GM19455 (cell line): ENCODE data around the gene CCDC90B.
"Not testable (repeated sequence)": the region's sequence is repeated elsewhere in the genome, so short reads cannot be mapped to it uniquely, and the experiment has no call there.

Experiments used
- ATAC-seq: cut with Tn5 transposase; IDR thresholded peaks from one replicate; pipeline ENCODE4 v1.9.1; 2021; ENCODE audit not compliant: unreplicated experiment

The CCDC90B gene

DNA sequence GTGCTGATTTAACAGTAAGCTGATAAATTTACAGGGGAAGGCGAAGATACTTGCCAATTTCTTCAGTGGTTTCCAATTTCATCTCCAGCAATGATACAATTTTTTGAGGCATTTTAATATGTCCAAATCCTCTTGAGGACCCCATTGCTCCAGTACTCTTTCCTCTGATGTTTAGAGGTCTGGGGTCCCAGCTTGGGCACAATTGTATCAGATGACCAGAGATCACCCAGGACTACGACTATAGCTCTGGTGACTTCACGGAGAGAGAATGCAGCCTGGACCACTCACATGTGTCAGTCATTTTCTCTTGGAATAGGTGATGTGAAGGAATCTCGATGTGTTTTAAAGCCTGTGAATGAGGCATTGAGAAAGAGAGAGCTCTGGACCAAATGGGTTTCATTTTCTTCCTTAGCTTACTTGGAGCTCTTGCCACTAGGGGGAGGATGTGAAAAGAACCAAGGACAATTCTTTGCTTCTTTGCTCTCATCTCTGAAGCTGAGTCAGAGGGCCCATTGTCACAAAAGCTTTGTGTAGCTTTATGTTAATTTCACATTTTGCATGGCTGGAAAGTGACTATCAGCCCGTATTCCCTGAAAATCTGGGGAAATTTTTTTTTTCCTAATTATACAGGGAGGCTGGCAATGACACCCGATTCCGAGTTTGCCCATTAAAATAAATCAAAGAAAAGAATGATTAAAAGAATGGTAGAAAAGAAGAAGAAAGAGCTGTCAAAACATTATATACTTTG is 6.7 kb upstream of the CCDC90B start:
- peak; percentile 66 for ATAC-seq

- no peak for ATAC-seq
These were observed 1.5 kb upstream of the CCDC90B start for GRCh38 chr11:83287631-83288030.

DNA sequence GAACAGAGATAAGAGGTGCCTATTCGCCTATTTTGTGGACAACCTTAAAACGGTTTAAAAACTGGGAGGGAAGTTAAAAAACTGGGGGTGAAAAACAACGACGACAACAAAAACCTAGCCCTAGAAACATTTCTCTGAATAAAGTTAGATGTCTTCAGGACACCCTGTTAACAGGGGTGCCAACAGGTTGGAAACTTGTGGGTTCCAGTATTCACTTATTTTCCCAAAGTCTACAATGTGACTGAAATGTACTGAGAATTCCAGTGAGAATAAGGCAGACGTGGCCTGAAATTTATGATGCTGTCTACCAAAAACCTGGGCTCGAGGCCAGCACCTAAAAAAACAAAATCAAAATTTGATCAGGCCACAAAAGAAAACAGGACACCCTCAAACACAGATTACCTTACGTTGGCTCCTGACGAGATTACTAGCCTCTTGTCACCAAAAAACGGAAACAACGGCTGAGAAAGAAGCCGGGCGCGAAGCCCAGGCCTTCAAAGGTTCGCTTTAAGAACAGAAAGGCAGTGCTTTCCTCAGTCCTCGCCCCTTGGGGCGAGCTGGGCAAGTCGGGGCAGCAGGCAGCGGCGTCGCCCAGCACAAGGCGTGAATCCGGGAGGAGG is 906 bp downstream of the CCDC90B start:
- peak; percentile 44 for ATAC-seq

- ATAC-seq: no peak
These were observed 1.5 kb downstream of the CCDC90B start for GRCh38 chr11:83284501-83285150.

- ATAC-seq: no peak
These were observed 4.0 kb downstream of the CCDC90B start for GRCh38 chr11:83282084-83282716.

GRCh38 chr11:83280256-83280655 is 5.9 kb downstream of the CCDC90B start:
- no peak for ATAC-seq

- no peak for ATAC-seq
These were observed 7.8 kb downstream of the CCDC90B start for GRCh38 chr11:83278351-83278750.

DNA sequence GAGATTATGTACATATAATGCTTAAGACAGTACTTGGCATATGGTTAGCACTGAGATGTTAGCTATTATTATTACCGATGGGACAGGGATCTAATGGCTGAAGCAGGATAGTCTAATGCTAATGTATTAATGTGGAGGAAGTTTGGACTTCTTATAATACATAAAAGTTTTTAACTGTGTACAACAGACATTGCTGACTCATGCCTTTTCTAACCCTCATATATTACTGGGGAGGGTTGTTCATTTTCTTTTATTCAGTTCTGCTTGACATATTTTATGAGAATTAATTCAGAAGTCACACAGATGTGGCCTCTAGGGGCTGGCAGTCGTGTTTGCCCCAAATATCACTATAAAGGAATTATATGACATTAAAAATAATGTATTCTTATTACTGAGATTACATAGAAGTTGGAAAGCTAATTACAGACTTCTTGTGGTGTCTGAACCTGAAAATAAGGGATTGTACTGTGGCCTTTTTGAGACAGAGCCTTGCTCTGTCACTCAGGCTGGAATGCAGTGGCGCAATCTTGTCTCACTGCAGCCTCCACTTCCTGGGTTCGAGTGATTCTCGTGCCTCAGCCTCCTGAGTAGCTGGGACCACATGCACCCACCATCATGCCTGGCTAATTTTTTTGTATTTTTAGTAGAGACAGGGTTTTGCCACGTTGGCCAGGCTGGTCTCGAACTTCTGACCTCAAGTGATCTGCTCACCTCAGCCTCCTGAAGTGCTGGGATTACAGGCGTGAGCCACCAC is 10.1 kb downstream of the CCDC90B start:
- ATAC-seq: no peak

DNA sequence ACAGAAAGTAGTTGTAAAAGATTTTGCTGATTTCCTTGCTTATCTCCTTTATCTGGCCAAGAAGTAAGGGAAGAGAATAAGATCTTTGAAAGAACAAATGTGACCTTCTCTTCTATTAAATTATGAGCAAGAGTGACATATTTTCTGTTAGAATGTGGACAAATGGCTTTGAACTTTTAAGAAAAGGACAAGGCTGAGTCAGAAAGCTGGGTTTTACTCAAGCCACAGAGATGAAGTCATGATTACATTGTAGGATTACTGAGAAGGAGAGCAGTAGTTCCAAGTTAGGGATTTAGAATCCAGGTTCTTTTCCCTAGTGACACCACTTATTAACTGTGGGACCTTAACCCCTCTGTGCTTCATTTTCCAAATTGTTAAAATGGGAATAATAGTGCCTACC is 13.5 kb downstream of the CCDC90B start:
- ATAC-seq: no peak

GRCh38 chr11:83271734-83272133 is 14.4 kb downstream of the CCDC90B start:
- ATAC-seq: not testable (repeated sequence)

- ATAC-seq: not testable (repeated sequence)
These were observed 17.1 kb downstream of the CCDC90B start for GRCh38 chr11:83269080-83269479.

- ATAC-seq: no peak
These were observed 20.8 kb downstream of the CCDC90B start for GRCh38 chr11:83265331-83265730.

- ATAC-seq: no peak
These were observed 26.6 kb downstream of the CCDC90B start for GRCh38 chr11:83259559-83259958.

GRCh38 chr11:83257761-83258168 is 28.4 kb downstream of the CCDC90B start:
- no peak for ATAC-seq

- ATAC-seq: no peak
These were observed 29.4 kb downstream of the CCDC90B start for GRCh38 chr11:83256602-83257340.

DNA sequence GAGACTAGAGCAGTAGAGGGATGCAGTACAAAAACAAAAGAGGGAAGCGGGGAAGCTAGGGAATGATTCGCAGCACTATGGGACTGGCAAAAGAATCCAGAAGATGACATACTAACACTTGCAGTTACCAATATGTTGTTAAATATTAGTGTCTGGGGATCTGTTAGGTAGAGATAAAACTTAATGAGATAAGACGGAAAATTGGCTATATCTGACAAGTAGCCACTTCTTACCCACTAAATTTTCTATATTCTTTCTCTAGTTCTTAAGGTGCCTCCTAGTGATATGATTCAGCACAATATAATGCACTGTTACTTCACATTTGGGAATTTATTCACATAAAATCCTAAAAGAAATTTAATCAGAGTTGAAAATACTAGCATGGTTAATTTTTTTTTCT is 30.8 kb downstream of the CCDC90B start:
- no peak for ATAC-seq

- ATAC-seq: no peak
These were observed 33.2 kb downstream of the CCDC90B start for GRCh38 chr11:83252941-83253340.

DNA sequence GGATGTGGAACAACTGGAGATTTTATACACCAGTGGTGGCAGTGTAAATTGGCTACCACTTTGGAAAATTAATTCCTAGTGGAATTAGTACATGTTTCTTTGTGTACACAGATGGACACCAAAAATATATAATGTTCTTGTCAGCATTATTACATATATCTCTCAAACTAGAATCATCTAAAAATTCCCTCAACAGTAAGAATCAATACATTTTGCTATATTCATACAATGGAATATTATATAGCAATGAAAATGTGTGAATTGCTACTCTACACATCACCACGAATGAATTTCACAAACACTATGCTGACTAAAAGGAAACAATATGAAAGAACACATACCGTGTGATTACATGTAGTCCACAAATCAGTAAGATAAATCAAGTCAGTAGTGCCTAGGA is 33.9 kb downstream of the CCDC90B start:
- ATAC-seq: no peak

- no peak for ATAC-seq
These were observed 36.1 kb downstream of the CCDC90B start for GRCh38 chr11:83249972-83250593.

DNA sequence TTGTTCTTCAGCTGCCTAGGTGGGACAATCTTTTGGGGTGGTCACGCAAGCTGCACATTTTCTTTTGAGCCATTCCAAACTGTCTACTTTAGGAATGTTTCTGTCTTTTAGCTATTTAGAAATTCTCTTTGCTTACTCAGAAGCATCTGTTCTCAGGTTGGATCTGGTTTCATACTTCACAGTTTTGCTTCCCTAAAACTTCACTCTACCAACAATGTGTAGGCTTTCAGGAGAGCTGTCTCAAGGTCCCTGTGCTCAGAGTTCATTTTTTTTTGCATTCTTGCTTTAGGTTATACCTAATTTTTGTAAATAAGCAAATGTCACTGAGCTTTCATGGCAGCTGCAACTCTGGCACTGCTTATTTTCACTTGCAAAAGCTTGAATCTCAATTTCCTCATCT is 36.7 kb downstream of the CCDC90B start:
- ATAC-seq: no peak
